HG03139 (cell line): ENCODE data around the gene DUSP18.
"Not testable (repeated sequence)": the region's sequence is repeated elsewhere in the genome, so short reads cannot be mapped to it uniquely, and the experiment has no call there.

Experiments
- ATAC-seq: cut with Tn5 transposase; IDR thresholded peaks from one replicate; pipeline ENCODE4 v1.9.1; 2021; ENCODE audit not compliant: unreplicated experiment

Gene DUSP18

DNA sequence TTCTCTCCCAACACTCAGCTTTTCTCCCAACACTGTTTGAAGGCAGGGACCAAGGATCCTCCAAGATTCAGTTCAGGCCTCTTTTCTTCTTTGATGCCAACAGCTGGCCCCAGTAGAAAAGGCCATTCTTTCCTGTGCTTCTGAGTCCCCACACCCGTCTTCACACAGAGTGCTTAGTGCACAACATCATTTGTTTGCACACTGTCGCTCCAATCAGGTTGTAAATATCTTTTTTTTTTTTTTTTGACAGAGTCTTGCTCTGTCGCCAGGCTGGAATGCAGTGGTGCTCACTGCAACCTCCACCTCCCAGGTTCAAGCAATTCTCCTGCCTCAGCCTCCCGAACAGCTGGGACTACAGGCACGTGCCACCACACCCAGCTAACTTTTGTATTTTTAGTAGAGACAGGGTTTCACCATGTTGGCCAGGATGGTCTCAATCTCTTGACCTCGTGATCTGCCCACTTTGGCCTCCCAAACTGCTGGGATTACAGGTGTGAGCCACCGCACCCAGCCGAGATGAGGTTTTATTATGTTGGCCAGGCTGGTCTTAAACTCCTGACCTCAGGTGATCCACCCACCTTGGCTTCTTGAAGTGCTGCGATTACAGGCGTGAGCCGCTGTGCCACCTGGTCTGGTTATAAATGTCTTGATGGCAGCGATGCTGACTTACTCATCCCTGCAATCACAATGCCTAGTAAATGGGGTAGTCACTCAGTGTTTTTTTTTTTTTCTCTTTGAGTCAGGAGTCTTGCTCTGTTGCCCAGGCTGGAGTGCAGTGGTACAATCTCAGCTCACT is 12.4 kb upstream of the DUSP18 start:
- not testable (repeated sequence) for ATAC-seq

DNA sequence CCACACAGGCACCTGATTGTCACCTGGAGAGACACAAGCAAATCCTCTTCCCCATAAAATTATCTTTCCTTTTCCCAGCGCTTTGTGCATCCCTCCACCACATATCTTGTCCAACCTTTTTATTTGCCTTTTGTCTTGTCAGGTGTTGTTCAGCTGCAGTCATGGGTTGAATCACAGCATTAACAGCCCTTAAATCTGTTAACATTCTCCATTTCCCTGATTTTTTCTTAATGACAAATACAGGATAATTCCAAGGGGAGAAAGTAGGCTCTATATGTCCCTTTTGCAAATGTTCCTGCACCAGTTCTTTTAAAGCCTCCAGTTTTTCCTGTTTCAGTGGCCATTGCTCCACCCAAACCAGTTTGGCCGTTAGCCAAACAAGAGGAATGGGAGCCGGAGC is 8.9 kb upstream of the DUSP18 start:
- not testable (repeated sequence) for ATAC-seq

DNA sequence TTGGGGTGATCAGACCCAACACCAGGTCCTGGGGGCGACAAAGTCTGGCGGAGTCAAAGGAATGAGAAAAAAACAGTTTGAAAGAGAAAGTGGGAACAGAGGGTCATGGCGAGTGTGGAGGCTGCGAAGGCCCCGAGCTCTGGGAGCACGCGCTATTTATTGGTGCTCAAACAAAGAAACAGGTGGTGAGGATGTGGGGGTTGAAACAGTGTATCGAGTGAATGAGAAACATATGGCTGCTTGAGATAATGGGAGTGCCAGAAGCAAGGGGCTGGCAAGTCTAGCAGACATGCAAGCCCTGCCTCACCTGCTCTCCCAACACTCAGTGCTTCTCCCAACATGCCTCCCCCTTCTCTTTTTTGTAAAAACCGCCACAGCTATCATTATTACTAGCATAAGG is 7.8 kb upstream of the DUSP18 start:
- no peak for ATAC-seq

DNA sequence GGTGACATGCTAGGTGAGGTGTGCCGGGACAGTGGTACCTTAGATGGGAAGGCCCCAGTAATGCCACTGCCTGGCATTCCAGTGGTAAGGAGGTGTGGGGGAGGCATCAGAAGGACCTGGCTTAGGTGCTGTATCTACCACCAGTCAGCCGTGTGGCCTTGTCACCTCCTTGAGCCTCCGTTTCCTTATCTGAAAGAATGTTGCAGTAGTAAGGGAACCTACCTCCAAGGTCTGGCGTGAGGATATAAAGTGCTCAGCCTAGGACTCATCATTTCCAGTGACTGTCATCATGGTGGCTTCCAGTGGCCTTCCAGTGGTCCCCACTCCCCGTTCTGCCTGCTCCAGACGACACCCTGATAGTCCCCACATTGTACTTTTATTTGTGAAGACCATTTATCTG is 6.8 kb upstream of the DUSP18 start:
- ATAC-seq, result no peak

DNA sequence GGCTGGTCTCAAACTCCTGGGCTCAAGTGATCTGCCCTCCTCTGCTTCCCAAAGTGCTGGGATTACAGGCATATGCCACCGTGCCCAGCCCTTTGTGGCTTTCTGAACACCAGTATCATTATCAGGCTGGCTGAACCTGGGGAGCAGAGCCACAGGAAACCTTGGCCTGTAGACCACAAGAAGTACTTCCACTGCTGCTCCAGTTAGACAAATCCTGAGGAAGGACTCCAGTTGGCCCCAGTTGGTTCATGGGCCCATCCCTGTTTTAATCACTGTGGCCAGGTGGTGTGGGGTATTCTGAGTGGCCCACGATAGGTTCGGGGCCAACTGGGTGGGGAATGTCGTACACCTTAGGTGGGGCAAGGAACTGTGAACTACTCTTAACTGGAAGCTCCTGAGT is 5.5 kb upstream of the DUSP18 start:
- ATAC-seq, result no peak

DNA sequence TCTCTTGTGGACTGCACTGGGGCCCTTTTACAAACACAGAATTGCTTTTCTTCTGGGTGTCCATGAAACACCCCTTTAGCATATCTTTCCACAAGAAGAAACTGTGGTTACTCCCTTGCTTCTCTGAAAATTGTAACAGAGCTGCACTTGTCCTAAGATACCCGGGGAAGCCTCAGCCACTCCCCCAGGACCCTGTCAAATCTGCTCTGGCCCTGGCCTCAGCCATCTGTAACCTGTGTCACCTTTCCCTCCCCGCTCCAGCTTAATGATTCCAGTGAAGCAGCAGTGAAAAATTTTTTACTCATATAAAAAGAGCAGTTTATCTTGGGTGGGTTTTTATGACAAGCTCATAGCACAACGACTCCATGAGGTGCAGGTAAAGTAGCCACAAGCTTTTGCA is 3.4 kb upstream of the DUSP18 start:
- no peak for ATAC-seq

DNA sequence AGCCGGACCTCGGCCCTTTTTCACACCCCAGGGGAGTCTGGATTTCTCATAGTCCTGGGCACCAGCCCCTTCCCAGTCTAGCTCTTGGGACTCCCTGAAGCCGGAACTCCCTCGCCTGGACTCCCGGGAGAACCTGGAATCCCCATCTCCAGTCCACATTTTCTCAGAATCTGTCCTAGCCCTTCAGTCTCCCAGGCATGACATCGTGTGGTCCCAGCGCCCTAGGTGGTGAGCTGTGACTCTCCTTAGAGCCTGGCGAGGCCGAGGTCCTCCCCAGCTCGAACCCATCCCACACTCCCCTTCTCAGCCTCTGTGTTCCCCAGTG is 673 bp upstream of the DUSP18 start:
- no peak for ATAC-seq

DNA sequence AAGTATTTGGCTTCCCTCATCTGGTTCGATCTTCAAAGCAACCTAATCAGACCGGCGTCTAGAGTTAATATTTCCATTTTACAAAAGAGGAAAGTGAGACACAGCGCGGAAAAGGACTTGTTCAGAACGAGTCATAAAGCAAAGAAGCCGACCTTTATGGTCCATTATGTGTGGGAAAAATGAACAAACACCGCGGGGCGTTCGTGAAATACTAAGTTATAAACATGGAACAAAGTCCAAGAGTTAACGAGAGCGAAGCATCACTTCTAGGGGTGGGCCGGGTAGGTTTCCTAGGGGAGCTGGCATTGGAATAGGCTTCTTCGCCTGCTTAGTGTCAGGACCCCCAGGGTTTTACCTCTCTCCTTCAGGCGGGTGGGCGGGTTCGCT is 575 bp downstream of the DUSP18 start:
- ATAC-seq, result no peak

DNA sequence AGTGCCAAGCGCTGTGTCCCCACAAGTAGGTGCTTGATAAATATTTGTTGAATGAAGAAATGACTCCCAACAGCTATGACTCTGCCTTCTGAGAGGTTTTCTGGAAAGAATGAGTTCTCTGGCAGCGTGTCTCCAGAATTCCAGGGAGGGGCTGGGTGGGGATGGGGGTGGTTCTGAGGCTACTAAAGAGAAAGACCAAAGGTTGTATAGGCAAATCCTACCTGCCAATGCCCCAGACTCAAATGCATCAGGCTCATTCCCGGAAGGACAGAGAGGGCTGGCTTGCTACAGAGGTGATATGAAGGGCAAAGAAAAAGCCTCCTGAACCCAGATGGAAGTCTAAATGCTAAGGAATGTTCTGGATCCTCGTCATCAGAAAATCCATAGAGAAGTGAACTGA is 1.9 kb downstream of the DUSP18 start:
- ATAC-seq, result no peak

DNA sequence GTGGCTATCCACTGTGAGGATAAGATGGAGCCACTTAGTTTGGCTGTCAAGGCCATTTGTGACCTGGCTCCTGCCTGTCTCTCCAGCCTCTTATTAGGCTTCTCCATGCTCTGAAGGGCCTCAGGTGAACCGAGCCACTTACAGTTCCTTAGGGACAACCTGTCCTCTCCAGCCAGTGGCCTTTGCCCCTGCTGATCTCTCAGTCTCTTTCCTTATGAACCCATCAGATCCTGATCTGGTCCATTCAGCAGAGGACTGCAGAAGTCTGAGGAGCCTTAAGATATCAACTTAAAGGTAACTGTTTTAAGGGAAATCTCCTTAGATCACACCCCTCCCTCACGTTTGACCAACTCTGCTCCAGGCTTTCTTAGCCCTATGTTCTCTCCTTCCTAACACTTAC is 2.4 kb downstream of the DUSP18 start:
- ATAC-seq, result no peak

DNA sequence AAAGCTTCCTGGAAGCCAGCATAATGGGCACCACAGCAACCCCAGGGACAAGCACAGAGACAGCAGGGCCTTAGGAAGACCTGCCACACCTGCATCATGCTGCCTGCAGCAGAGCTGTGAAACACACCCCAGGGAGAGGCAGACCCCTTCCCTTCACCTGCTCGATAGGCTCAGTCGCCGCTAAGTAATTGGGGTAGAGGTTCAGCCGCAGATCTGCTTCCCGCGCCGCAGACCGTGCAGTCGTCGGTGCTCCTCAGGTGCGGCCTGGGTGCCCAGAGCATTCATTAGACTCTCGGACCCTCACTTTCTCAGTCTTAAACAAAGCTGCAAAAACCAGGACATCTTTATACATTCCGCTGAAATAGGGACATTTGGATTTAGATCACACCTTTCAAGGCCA is 2.9 kb downstream of the DUSP18 start:
- ATAC-seq, result no peak

DNA sequence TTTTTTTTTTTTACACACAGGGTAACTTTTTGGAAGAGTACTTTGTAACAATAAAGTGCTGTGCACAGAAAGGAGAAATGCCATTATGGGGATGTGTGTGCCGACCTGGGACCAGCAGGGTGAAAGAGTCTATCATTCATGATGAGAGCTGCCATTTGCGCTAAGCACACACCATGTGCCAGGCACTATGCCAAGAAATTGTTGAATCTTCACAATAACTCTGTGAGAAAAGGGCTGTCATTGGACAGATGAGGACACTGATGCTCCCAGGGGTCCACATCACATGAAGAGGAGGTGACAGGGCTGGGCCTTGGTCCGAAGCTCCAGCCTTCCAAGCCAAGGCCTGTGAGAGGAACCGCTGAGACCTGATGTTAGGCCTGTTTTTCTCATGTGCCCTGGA is 5.6 kb downstream of the DUSP18 start:
- no peak for ATAC-seq

DNA sequence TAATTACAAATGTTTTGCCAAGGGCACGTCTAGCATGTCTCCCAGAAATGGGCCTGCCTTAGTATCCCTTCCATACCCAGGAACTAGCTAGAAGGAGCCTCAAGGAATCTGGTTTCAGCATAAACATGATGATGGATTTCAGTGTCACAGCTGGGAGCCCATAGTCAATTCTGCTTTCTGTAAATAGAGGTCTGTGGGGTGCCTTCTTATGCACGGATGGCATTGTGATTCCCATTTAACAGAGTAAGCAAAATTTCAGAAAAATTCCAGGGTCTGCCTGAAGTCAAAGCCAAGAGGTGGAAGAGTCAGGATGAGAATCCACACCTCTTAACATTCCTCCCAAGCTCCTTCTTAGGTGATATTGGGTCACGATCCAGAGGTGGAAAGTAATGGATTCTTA is 12.1 kb downstream of the DUSP18 start:
- no peak for ATAC-seq

DNA sequence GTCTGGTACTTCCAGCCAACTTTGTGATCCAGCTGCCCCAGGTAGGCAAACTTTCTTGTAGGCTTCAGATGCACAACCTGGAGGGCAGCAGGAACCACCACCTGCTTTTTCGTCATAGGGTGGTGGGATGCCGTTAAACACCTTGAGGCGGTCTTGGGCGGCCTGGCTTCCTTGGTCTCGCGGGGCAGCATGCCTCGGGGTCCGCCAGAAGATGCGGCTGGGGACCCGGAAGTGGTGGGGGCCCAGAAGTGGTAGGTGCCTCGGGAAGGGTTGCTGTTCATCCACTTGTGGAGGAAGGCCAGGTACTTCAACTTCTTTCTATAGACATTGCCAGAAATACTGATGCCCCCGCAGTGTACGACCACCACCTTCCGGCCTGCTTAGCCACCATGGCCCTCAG is 13.3 kb downstream of the DUSP18 start:
- no peak for ATAC-seq

DNA sequence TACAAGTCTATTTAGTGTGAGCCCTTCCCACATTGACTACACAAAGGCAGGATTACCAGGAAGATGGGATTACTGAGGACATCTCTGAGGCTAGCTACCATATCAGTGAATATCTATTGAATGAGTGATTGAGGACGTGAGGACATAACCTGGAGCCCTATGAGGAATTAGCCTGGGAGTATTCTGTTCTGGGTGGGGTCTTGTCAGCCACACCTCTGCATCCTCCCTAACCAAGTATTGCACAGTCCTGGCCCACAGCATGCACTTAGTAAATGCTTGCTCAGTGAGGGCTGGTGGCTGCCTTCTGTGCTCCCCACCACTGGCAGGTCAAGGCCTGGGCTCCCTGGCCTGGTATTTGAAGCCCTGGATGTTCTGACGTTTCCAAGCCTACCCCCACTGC is 14.8 kb downstream of the DUSP18 start:
- no peak for ATAC-seq

DNA sequence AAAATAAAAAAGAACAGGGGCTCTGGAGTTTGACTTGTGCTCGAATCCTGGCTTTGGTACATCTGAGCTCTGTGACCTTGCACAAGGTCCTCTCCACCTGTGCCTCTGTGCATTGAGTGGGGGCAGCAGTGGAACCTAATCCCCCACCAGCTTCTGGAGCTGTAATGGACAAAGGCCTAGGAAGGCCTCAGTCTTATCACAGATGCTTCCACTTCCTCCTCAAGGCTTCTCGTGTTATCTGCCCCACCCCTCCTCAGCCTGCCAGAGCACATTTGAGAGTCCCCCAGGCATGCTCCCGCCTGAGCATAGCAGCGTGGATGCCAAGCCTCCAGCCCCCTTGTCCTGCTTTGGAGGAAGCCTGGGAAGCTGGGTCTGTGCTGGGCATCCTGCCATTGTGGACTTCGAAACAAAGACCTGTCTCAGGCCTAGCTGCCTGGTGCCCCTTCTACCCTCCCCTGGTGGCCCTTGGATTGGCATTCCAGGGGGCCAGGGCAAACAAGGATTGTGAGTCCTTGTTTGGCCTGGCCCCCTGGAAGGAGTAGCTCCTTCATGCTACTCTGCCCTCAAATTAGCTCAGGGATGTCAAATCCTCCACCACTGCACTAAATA is 17.1 kb downstream of the DUSP18 start:
- no peak for ATAC-seq

DNA sequence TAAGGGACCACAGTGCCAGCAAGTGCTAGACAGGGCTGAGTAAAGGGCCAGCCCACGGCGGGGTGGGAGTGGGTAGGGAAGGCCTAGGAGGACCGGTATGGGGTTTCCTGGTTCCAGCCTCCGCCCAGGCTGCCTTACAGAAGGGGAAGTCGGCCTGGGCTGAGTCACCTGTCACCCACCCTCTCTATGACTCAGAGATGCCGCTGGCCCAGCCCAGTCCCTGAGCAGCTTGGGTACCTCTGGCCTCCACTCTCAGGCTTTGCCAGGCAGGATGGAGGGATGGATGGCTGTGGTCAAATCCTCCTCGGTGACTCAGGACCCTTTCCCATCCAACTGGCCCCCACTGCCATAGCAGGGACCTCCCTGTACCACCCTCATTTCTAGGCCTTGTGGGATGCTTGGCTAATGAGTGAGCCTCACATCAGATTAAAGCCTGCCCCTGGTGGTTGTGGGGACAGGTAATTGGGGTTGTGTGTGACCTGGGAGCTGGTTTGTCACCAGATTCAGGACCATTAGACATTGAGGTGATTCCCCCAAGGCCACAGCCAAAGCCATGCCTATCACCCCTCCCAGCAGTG is 18.2 kb downstream of the DUSP18 start:
- no peak for ATAC-seq

DNA sequence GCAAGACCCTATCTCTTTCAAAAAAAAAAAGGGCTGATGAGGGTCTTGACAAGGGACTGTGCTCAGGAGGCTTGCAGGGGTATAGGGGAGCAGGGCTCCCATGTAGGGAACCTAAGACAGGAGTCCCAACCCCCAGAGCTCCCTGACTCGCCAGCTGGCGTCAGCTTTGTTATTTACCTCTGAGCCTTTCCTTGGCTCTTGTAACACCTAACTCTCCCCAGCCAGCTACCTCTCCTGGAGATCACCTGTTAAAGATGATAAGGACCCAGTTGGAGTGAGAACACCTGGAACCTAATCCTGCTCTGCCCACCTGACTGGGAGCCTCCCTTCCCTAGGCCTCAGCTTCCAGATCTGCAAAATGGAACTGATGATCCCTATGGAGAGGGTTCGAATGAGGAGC is 18.9 kb downstream of the DUSP18 start:
- no peak for ATAC-seq

DNA sequence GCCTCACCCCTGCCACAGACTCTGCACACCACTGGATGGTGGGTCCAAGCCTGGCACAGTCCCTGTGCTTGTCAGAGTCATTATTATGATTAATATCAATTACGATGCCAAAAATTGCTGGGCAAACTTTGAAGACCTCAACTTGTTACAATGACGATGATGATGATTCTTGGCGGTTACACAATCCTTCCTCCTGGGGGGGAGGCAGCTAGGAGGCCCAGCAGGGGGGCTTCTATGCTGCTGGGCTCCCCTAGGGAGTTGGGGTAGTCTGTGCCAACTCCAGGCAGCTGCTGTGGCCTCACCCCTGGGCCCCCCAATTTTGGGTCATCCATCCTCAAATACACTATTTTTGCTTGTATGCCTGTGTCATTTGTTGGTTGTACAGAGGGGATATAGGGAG is 20.1 kb downstream of the DUSP18 start:
- no peak for ATAC-seq

DNA sequence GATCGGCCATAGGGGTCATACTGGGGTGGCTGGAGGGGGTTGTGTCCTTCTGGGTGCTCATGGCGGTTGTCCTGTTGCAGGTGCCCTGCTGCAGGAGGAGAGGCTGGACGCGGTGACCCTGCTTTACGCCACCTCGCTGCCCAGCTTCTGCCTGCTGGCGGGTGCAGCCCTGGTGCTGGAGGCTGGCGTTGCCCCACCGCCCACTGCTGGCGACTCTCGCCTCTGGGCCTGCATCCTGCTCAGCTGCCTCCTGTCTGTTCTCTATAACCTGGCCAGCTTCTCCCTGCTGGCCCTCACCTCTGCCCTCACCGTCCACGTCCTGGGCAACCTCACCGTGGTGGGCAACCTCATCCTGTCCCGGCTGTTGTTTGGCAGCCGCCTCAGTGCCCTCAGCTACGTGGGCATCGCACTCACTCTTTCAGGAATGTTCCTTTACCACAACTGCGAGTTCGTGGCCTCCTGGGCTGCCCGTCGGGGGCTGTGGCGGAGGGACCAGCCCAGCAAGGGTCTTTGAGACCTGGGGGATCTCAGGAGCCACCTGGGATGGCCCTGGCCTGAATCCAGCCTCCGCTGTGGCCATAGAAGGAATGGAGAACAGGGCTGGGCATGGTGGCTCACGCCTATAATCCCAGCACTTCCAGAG is 21.0 kb downstream of the DUSP18 start:
- no peak for ATAC-seq

DNA sequence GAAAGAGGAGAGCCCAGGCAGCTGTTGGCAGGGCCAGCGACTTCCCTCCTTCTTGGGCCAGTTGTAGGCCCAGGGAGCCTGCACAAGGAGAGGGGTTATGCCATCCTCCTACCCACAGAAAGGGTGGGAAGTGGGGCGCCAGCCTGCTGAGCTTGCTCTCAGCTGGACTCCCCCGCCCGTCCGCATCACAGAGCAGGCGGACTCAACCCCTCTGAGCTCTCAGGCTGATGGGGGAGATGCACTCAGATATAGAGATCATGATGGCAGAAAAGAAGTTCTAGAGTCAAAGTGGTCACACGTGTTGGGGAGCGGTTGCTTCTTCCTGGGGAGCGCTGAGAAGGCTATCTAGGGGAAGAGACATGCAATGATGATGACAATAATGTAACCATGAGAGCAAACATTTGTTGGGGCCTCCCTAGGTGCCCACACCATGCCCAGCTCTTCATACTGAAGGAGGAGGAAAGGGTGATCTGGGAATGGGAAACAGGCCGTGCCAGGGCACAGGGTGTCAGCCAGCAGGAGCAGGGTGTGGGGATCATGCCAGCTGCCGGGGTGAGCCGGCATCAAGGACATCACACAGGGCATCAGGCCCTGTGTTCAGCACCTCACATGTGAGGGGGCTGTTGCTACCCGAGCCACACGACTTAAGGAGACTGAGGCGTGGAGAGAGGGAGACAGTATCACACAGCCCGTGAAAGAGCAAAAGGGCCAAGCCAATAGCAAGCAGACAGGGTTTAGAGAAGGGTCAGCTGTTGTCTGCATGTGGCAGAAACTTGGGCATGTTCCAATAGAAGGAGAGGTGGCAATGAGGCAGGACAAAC is 24.4 kb downstream of the DUSP18 start:
- ATAC-seq, result no peak
